GM12891 (cell line): ENCODE results near the gene GPC5.

Source experiments
- PAX5 ChIP-seq: IDR thresholded peaks from 2 replicates; pipeline ENCODE4 v1.6.1; 2011; ENCODE audit warnings: low read length, moderate library complexity, mild to moderate bottlenecking; ENCODE audit not compliant: insufficient read depth, severe bottlenecking
- POLR2A ChIP-seq: IDR thresholded peaks from 2 replicates; pipeline ENCODE4 v1.6.1; 2011; ENCODE audit warnings: low read depth, low read length, control low read depth
- POLR2AphosphoS5 ChIP-seq: IDR thresholded peaks from 2 replicates; pipeline ENCODE4 v1.6.1; 2011; ENCODE audit warnings: low read depth, low read length, control low read depth
- SPI1 ChIP-seq: IDR thresholded peaks from 2 replicates; pipeline ENCODE4 v1.6.1; 2011; ENCODE audit warnings: low read depth, low read length, control low read depth
- TAF1 ChIP-seq: IDR thresholded peaks from 2 replicates; pipeline ENCODE4 v1.6.1; 2011; ENCODE audit warnings: low read depth, low read length, control low read depth

DNA sequence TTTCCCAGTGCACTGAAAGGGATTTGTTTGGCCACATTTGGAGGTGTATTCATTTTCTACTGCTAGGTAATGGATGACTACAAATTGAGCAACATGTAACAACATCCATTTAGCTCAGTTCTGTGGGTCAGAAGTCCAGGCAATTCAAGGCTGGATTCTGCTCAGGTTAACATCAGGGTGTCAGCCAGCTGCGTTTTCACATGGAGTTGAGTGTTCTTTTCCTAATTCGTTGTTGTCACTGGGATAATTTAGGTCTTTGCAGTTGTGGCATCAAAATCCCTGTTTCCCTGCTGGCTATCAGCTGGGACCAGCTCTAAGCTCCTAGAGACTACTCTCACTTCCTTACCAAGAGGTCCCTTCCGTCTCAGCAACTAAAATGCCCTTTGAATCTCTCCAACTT is 25.5 kb upstream of the GPC5 start:
- TF ChIP-seq POLR2A (no peak), POLR2AphosphoS5 (no peak), TAF1 (no peak), SPI1 (peak; percentile 36; the same call in 1 of the 2 replicates), PAX5 (no peak)
